NCI-H2107 treated with DMSO at 0.1 percent for 48 hours (cell line): ENCODE data around the gene RHBDD1.

Source experiments
- DNase-seq: peaks from one replicate; lab custom pipeline; 2025; ENCODE audit not compliant: unreplicated experiment; lab: John Stamatoyannopoulos, UW

RHBDD1 gene

DNA sequence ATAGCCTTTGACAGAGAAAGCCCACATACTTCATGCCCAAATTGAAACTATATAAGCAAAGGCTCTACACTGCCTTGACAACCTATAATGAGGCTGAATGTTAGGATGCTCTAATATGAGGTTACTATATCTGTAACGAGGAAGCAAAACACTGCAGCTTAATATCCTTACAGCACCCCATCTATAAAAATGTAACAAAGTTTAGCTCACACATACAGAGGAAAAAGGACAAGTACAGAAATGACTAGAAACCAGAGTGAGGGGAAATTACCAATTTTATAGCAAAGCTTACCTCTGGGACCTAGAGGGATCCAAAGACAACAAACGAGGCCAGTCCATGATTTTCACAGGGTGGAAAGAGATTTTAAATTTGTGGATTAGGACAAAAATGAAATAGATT is 189.7 kb downstream of the RHBDD1 start:
- no peak for DNase-seq

GRCh38 chr2:227029426-227030105 is 193.7 kb downstream of the RHBDD1 start:
- no peak for DNase-seq

GRCh38 chr2:227030789-227031188 is 194.9 kb downstream of the RHBDD1 start:
- DNase-seq = no peak

GRCh38 chr2:227031379-227031778 is 195.5 kb downstream of the RHBDD1 start:
- DNase-seq = no peak

GRCh38 chr2:227033471-227034148 is 197.8 kb downstream of the RHBDD1 start:
- DNase-seq = no peak

DNA sequence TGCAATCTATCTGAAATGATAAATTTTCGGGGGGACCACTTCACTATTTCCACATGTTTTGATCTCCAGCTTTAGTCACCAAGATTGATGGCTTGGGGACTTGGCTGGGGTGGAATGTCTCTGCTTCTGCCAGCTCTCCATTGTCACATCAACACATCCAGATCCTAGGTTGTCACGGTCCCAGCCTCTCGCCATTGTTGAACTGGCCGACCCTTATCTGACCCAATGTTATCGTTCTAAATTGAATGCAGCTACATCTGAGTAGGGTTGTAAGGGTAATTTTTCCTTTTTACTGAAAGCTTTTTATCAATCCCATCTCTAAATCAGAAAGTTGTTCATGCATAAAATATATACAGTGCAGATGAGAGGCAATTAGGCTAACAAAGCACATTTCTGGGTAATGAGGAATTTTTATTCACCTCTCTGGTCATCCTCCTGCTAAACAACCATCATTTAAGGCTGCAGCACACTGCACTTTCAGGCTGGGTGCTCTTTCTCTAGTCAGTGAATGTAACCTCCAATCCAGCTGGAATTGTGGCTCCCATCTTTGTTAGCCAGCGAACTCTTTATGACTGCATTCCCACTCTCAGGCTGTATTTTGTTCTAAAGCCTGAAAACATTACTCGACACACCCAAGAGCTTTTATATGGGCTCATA is 200.0 kb downstream of the RHBDD1 start:
- DNase-seq = no peak

DNA sequence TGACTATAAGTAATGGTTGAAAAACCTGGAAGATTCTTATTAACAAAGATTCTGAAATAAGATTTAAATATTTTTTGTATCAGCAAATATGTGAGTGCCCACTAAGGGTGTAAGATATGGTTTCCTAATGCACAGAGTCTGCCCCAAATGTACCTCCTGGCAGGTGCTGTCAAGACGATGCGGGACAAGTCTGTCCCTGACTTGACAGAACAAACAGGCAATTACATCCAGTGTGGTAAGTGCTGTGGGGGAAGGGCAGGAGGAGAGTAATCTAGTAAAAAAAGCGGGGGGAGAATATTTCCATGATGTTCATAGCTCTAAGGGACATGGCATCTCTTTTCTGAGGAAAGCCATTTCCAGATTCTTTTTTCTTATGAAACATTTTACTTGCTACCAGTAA is 200.7 kb downstream of the RHBDD1 start:
- no peak for DNase-seq

DNA sequence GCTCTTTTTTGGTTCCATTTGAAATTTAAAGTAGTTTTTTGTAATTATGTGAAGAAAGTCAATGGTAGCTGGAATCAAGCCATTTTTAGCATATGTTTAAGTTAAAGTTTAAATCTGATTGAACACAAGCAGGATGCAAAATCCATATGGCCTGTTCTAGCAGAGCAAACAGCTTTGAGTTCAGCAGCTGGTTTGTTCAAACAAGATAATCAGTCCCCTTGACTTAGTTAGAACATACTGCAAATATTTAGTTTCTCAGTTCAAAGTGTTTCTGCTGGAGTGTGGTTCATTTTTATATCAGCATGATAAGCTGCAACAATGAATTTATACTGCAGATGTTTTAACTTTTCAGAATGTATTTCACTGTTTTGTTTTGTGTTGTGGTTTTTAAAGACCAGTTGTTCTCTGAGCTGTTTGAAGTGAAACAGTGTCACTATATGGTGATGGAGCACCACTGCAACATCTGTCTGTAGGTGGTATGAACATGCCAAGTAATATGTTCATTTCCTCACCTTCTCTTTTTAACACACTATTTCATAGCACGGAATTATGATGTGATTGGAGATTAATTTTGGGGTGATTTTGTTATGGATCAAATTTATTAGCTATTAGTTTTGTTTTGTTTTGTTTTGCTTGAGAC is 202.8 kb downstream of the RHBDD1 start:
- no peak for DNase-seq

- no peak for DNase-seq
These were observed 208.1 kb downstream of the RHBDD1 start for GRCh38 chr2:227043981-227044380.
